ENCODE measurements around the gene PRKAA1.
"Not testable (repeated sequence)": the region's sequence is repeated elsewhere in the genome, so short reads cannot be mapped to it uniquely, and the experiment has no call there.

PRKAA1 gene

GRCh38 chr5:40717281-40717680, 80.9 kb downstream of the PRKAA1 start:
- TF ChIP-seq CTCF (IDR thresholded peaks at IDR 0.05; ENCODE audit: insufficient read depth, missing control alignments) = no peak
- no peak for DNase-seq (ENCODE audit: insufficient read length, low spot score)
- no peak for FAIRE-seq

GRCh38 chr5:40716590-40716989, 81.6 kb downstream of the PRKAA1 start:
- DNase-seq (ENCODE audit: insufficient read length, low spot score) (no peak), FAIRE-seq (no peak)
- TF ChIP-seq CTCF (IDR thresholded peaks at IDR 0.05; ENCODE audit: insufficient read depth, missing control alignments) = no peak

- DNase-seq (ENCODE audit: insufficient read length, low spot score) (no peak), FAIRE-seq (no peak)
- no peak for TF ChIP-seq CTCF (IDR thresholded peaks at IDR 0.05; ENCODE audit: insufficient read depth, missing control alignments)
These were observed 82.2 kb downstream of the PRKAA1 start for GRCh38 chr5:40716000-40716399.

- no peak for DNase-seq (ENCODE audit: insufficient read length, low spot score)
- no peak for FAIRE-seq
- TF ChIP-seq CTCF (IDR thresholded peaks at IDR 0.05; ENCODE audit: insufficient read depth, missing control alignments) = no peak
These were observed 84.2 kb downstream of the PRKAA1 start for GRCh38 chr5:40714001-40714400.

- FAIRE-seq; DNase-seq (ENCODE audit: insufficient read length, low spot score): not testable (repeated sequence)
These were observed 87.6 kb downstream of the PRKAA1 start for GRCh38 chr5:40710575-40710974.
